ENCODE results near the gene PRIMA1. TPM values are rescaled to one million over a fixed set of nuclear protein-coding genes. Genes with fewer than 3 reads are reported as not detected.

The PRIMA1 gene
- total RNA-seq, 1 donor from 2014 or later: 2.0 TPM

DNA sequence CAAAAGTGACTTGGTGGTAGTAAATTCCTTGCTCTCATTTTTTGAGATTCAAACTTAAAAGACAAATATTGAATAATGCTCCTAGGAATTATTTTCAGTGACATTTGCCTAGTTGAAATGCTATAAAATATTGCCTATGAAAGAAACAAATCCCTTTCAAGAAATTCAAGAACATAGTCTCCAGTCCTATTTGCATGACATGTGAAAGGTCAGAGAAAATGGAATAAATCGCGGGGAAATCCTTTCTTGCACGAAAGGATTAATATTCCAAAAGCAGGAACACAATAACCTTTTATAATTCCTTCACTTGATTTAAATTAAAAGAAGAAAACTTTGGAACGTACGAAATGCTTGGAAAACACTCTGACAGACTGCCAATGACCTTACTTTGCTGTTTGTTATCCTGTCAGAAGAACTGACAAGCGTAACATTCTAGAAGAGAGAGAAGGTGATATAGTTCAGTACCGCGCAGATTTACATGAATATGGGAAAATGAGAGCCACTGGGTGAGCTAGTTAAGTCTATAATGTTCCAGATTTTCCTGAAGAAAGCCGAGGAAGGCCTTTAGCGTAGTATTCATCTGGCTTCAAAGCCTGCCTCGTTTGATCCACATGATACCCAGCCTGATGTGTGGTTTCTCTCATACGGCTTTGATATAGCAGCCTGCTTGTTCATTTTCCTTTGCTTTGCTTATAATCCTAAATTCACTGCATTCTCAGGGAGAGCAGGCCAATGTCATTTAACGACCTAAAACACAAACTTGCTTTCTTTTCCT is 103.0 kb downstream of the PRIMA1 start:
- Mint-ChIP-seq H3K4me3 (no peak overlapping the region), H3K36me3 (ENCODE audit: low read depth) (no peaks in the 10 kb centered on the region), H3K27ac (ENCODE audit: unreplicated experiment) (no peak overlapping the region), H3K4me1 (peaks cover 31% of the 10 kb centered on the region), H3K27me3 (ENCODE audit: low read depth) (peaks cover 26% of the 10 kb centered on the region), H3K9me3 (peaks cover 5% of the 10 kb centered on the region)
- DNase-seq (ENCODE audit: low read depth, low spot score): no peak
- TF ChIP-seq, protein P1, sequence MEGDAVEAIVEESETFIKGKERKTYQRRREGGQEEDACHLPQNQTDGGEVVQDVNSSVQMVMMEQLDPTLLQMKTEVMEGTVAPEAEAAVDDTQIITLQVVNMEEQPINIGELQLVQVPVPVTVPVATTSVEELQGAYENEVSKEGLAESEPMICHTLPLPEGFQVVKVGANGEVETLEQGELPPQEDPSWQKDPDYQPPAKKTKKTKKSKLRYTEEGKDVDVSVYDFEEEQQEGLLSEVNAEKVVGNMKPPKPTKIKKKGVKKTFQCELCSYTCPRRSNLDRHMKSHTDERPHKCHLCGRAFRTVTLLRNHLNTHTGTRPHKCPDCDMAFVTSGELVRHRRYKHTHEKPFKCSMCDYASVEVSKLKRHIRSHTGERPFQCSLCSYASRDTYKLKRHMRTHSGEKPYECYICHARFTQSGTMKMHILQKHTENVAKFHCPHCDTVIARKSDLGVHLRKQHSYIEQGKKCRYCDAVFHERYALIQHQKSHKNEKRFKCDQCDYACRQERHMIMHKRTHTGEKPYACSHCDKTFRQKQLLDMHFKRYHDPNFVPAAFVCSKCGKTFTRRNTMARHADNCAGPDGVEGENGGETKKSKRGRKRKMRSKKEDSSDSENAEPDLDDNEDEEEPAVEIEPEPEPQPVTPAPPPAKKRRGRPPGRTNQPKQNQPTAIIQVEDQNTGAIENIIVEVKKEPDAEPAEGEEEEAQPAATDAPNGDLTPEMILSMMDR (conservative IDR thresholded peaks at IDR 0.05): no peak

DNA sequence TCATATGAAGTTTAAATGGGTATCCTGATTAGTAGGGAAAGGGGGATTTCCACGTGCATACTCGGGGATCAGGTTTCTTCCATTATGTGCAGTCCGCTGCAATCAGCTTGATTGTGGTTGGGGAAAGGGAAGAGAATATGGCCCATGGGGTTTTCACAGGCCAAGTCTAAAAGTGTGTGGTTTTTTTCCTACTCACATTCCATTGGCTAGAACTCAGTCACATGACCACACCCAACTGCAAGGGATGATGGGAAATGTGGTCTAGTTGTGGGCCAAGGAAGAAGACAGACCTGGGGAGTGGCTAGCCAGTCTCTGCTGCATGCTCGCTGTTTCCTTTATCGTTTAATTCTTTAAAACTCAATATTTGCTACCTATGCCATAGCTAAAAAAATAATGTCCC is 105.1 kb downstream of the PRIMA1 start:
- DNase-seq (ENCODE audit: low read depth, low spot score): peak; percentile 14
- Mint-ChIP-seq H3K27me3 (ENCODE audit: low read depth) (peaks cover 16% of the 10 kb centered on the region), H3K4me1 (peaks cover 25% of the 10 kb centered on the region), H3K36me3 (ENCODE audit: low read depth) (no peaks in the 10 kb centered on the region), H3K9me3 (peaks cover 5% of the 10 kb centered on the region), H3K27ac (ENCODE audit: unreplicated experiment) (no peak overlapping the region), H3K4me3 (no peak overlapping the region)
- TF ChIP-seq, protein P1 (conservative IDR thresholded peaks at IDR 0.05): no peak

- TF ChIP-seq, protein P1 (conservative IDR thresholded peaks at IDR 0.05): no peak
- no peak for DNase-seq (ENCODE audit: low read depth, low spot score)
- H3K27ac Mint-ChIP-seq (ENCODE audit: unreplicated experiment): no peak overlapping the region
- H3K9me3 Mint-ChIP-seq: peaks cover 5% of the 10 kb centered on the region
- no peaks in the 10 kb centered on the region for H3K36me3 Mint-ChIP-seq (ENCODE audit: low read depth)
- peaks cover 9% of the 10 kb centered on the region for H3K27me3 Mint-ChIP-seq (ENCODE audit: low read depth)
- H3K4me3 Mint-ChIP-seq: no peak overlapping the region
- peaks cover 18% of the 10 kb centered on the region for H3K4me1 Mint-ChIP-seq
These were observed 105.8 kb downstream of the PRIMA1 start for GRCh38 chr14:93682459-93682858.

GRCh38 chr14:93676416-93676958 is 111.8 kb downstream of the PRIMA1 start:
- no peaks in the 10 kb centered on the region for H3K27me3 Mint-ChIP-seq (ENCODE audit: low read depth)
- no peak overlapping the region for H3K4me3 Mint-ChIP-seq
- no peaks in the 10 kb centered on the region for H3K9me3 Mint-ChIP-seq
- DNase-seq (ENCODE audit: low read depth, low spot score): no peak
- TF ChIP-seq, protein P1 (conservative IDR thresholded peaks at IDR 0.05): no peak
- H3K36me3 Mint-ChIP-seq (ENCODE audit: low read depth): no peaks in the 10 kb centered on the region
- H3K4me1 Mint-ChIP-seq: no peaks in the 10 kb centered on the region
- H3K27ac Mint-ChIP-seq (ENCODE audit: unreplicated experiment): no peak overlapping the region

GRCh38 chr14:93675651-93676050 is 112.6 kb downstream of the PRIMA1 start:
- no peak overlapping the region for H3K27ac Mint-ChIP-seq (ENCODE audit: unreplicated experiment)
- no peaks in the 10 kb centered on the region for H3K27me3 Mint-ChIP-seq (ENCODE audit: low read depth)
- DNase-seq (ENCODE audit: low read depth, low spot score): no peak
- no peaks in the 10 kb centered on the region for H3K36me3 Mint-ChIP-seq (ENCODE audit: low read depth)
- H3K9me3 Mint-ChIP-seq: no peaks in the 10 kb centered on the region
- H3K4me3 Mint-ChIP-seq: no peak overlapping the region
- TF ChIP-seq, protein P1 (conservative IDR thresholded peaks at IDR 0.05): no peak
- H3K4me1 Mint-ChIP-seq: no peaks in the 10 kb centered on the region
